B cell (primary cell): Measurements from ENCODE around the gene PPT2.

Experiments
- EZH2 ChIP-seq: IDR thresholded peaks from 2 replicates; pipeline ENCODE4 v1.6.1; 2012; ENCODE audit warnings: borderline replicate concordance, low read depth, mild to moderate bottlenecking, moderate library complexity, low read length; ENCODE audit not compliant: insufficient read depth, poor library complexity, severe bottlenecking
- TF ChIP-seq, protein P1 (sequence below): fragments of 200-600 bp; IDR thresholded peaks from one replicate; pipeline ENCODE4 v1.8.0; 2022; ENCODE audit warnings: antibody characterized with exemption, mild to moderate bottlenecking

DNA sequence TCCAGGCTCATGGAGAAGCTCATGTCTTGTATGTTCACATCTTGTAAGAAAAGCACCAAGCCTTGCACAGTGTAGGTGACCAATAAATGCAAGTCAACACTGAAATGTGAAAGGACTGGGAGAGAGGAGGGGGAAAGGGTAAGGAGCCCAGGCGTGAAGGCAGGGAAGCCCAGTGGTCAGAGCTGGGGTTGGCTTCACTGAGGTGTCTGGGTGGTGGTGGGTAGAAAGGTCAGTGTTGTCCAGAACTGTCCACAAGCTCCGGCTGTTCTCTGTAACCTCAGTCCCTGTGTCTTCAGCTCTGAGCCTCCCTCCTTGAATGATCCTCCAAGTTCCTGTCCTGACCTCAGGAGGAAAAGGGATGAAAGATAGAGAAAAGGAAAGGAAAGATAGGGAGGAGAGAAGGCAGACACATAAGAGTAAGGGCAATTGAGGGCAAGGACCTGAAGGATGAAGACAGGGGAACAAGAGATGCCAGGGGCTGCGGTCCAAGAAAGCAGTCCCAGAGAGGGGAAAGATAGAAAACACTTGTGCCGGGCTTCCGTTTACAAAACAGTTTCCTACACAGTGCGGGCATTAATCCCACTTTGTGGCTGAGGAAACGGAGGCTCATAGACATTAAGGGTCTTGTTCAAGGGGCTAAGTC is 42.4 kb upstream of the PPT2 start:
- TF ChIP-seq, protein P1, sequence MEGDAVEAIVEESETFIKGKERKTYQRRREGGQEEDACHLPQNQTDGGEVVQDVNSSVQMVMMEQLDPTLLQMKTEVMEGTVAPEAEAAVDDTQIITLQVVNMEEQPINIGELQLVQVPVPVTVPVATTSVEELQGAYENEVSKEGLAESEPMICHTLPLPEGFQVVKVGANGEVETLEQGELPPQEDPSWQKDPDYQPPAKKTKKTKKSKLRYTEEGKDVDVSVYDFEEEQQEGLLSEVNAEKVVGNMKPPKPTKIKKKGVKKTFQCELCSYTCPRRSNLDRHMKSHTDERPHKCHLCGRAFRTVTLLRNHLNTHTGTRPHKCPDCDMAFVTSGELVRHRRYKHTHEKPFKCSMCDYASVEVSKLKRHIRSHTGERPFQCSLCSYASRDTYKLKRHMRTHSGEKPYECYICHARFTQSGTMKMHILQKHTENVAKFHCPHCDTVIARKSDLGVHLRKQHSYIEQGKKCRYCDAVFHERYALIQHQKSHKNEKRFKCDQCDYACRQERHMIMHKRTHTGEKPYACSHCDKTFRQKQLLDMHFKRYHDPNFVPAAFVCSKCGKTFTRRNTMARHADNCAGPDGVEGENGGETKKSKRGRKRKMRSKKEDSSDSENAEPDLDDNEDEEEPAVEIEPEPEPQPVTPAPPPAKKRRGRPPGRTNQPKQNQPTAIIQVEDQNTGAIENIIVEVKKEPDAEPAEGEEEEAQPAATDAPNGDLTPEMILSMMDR: no peak
- TF ChIP-seq EZH2: no peak
